Neural cell (in vitro differentiated cells): ENCODE results near the gene PCGF3.

Experiments
- EP300 ChIP-seq: fragments of 450-650 bp; conservative IDR thresholded peaks from 2 replicates; pipeline ENCODE4 v1.6.1; 2014; ENCODE audit warnings: antibody characterized with exemption, mild to moderate bottlenecking, moderate library complexity; ENCODE audit not compliant: poor library complexity, severe bottlenecking
- EZH2 ChIP-seq: fragments of 200-600, 300-800 bp; shearing (Covaris generic), sonication (generic); IDR thresholded peaks from 2 replicates; pipeline ENCODE4 v1.6.1; 2014; ENCODE audit warnings: antibody characterized with exemption, low read length, borderline replicate concordance, mild to moderate bottlenecking; ENCODE audit not compliant: insufficient read depth, poor library complexity, severe bottlenecking
- MXI1 ChIP-seq: fragments of 450-650 bp; conservative IDR thresholded peaks from 2 replicates; pipeline ENCODE4 v1.6.1; 2014; ENCODE audit warnings: antibody characterized with exemption, mild to moderate bottlenecking; ENCODE audit not compliant: poor library complexity, severe bottlenecking
- POLR2AphosphoS5 ChIP-seq: IDR thresholded peaks from 2 replicates; pipeline ENCODE4 v1.6.1; 2012
- RAD21 ChIP-seq: fragments of 450-650 bp; conservative IDR thresholded peaks from 2 replicates; pipeline ENCODE4 v1.6.1; 2014; ENCODE audit warnings: antibody characterized with exemption, mild to moderate bottlenecking, moderate library complexity
- SMC3 ChIP-seq: fragments of 450-650 bp; conservative IDR thresholded peaks from 2 replicates; pipeline ENCODE4 v1.6.1; 2014; ENCODE audit warnings: antibody characterized with exemption, mild to moderate bottlenecking, moderate library complexity; ENCODE audit not compliant: poor library complexity
- TAF1 ChIP-seq: IDR thresholded peaks from 2 replicates; pipeline ENCODE4 v1.6.1; 2012; ENCODE audit warnings: low read depth
- TF ChIP-seq, protein P1 (sequence below): fragments of 450-650 bp; IDR thresholded peaks from 2 replicates; pipeline ENCODE4 v1.5.1; 2014; ENCODE audit warnings: antibody characterized with exemption, mild to moderate bottlenecking, moderate library complexity; ENCODE audit not compliant: poor library complexity, severe bottlenecking
- TF ChIP-seq, protein P2 (sequence below): IDR thresholded peaks from 2 replicates; pipeline ENCODE4 v1.6.1; 2012; ENCODE audit warnings: borderline replicate concordance

DNA sequence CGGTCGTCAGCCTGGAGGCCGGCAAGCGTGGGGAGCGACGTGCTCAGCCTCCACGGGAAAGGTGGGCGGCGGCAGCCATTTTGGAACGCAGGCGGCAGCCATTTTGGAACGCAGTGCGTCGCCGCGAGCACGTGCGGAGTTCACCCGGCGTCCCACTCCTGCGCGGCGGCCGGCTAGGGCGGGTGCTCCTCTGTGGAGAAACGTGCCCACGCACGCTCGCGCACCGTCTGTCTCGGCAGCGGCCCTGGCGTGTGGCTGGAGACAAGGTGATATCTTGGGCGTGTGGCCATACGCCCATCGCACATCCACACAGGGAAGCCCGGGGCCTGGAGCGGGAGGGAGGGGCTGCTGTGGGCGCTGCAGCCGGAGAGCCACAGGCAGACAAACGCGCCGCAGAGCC lies 99.2 kb downstream of the PCGF3 start:
- no peak for TF ChIP-seq EP300
- TF ChIP-seq, protein P1, sequence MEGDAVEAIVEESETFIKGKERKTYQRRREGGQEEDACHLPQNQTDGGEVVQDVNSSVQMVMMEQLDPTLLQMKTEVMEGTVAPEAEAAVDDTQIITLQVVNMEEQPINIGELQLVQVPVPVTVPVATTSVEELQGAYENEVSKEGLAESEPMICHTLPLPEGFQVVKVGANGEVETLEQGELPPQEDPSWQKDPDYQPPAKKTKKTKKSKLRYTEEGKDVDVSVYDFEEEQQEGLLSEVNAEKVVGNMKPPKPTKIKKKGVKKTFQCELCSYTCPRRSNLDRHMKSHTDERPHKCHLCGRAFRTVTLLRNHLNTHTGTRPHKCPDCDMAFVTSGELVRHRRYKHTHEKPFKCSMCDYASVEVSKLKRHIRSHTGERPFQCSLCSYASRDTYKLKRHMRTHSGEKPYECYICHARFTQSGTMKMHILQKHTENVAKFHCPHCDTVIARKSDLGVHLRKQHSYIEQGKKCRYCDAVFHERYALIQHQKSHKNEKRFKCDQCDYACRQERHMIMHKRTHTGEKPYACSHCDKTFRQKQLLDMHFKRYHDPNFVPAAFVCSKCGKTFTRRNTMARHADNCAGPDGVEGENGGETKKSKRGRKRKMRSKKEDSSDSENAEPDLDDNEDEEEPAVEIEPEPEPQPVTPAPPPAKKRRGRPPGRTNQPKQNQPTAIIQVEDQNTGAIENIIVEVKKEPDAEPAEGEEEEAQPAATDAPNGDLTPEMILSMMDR, result no peak
- no peak for TF ChIP-seq MXI1
- TF ChIP-seq RAD21, result no peak
- TF ChIP-seq, protein P2, sequence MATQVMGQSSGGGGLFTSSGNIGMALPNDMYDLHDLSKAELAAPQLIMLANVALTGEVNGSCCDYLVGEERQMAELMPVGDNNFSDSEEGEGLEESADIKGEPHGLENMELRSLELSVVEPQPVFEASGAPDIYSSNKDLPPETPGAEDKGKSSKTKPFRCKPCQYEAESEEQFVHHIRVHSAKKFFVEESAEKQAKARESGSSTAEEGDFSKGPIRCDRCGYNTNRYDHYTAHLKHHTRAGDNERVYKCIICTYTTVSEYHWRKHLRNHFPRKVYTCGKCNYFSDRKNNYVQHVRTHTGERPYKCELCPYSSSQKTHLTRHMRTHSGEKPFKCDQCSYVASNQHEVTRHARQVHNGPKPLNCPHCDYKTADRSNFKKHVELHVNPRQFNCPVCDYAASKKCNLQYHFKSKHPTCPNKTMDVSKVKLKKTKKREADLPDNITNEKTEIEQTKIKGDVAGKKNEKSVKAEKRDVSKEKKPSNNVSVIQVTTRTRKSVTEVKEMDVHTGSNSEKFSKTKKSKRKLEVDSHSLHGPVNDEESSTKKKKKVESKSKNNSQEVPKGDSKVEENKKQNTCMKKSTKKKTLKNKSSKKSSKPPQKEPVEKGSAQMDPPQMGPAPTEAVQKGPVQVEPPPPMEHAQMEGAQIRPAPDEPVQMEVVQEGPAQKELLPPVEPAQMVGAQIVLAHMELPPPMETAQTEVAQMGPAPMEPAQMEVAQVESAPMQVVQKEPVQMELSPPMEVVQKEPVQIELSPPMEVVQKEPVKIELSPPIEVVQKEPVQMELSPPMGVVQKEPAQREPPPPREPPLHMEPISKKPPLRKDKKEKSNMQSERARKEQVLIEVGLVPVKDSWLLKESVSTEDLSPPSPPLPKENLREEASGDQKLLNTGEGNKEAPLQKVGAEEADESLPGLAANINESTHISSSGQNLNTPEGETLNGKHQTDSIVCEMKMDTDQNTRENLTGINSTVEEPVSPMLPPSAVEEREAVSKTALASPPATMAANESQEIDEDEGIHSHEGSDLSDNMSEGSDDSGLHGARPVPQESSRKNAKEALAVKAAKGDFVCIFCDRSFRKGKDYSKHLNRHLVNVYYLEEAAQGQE, result no peak
- TF ChIP-seq TAF1, result no peak
- no peak for TF ChIP-seq EZH2
- no peak for TF ChIP-seq POLR2AphosphoS5
- no peak for TF ChIP-seq SMC3
